ENCODE data around the gene EEF1AKMT4.

The EEF1AKMT4 gene

DNA sequence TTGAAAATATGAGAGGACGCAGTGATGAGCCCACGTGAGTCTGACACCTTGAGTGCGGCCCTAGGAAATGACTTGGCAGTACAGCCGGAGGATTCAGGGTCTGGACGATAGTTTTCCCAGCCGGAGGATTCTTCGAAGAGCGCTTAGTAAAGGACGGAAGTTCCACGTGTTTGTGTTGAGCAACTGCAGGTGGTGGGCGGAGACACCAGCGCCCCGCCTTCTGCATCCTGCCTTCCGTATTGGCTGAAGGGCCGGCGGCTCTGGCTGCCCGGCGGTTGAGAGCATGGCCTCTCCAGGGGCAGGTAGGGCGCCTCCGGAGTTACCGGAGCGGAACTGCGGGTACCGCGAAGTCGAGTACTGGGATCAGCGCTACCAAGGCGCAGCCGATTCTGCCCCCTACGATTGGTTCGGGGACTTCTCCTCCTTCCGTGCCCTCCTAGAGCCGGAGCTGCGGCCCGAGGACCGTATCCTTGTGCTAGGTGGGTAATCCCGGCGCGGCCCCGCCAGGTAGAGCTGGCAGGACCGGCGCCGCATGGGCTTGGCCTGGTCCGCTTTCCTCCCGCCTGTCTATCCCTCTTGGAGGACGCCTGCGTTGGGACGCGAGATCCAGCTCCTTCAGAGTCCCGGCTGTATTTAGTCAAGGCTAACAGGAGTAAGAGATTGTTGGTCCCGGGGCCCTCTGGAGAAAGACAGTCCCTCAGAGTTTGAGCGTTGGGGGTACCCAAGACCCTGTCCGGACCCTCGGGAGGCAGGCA lies at the start of gene EEF1AKMT4:
EEF1AKMT4 (plus strand) TSS at position 261 of the 755 bp plus-strand sequence; CDS start at position 284, 23 bp downstream.
- DNase-seq: peak; percentile 95

DNA sequence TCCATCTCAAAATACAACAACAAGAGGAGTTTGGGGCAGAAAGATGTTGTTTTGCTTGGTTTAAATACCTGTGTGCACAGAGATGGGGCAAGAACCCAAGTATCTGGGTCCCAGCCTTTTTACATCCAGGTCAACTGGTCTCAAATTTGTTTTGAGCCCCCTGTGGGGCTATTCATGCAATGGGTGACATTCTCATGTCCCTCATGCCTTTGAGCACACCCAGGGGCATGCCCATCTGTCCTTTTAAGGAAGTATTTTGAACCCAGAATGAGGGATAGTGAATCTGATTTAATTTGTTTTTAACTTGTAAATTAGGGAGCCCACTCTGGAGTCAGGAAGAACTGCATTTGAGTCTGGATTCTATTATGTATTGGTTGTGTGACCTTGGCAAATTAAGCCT lies 48.6 kb upstream of the EEF1AKMT4 start:
- DNase-seq: no peak

DNA sequence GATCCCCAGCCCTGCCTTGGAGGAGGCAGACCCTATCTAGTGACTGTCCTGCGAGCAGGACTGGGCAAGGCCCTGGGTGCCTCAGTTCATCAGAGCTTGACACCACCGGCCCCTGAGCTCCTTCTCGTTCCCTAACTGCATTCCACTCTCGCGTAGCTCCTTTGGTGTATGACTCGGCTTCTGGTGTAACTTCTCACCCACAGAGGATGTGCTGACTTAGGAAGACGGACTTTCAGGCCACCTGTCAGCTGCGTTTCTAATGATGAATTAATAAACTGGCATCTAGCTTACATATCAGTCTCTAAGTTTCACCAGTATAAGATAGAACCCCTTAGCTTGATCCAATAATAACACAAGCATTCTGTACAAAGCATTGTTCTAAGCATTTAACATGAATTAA lies 45.9 kb upstream of the EEF1AKMT4 start:
- DNase-seq: no peak

DNA sequence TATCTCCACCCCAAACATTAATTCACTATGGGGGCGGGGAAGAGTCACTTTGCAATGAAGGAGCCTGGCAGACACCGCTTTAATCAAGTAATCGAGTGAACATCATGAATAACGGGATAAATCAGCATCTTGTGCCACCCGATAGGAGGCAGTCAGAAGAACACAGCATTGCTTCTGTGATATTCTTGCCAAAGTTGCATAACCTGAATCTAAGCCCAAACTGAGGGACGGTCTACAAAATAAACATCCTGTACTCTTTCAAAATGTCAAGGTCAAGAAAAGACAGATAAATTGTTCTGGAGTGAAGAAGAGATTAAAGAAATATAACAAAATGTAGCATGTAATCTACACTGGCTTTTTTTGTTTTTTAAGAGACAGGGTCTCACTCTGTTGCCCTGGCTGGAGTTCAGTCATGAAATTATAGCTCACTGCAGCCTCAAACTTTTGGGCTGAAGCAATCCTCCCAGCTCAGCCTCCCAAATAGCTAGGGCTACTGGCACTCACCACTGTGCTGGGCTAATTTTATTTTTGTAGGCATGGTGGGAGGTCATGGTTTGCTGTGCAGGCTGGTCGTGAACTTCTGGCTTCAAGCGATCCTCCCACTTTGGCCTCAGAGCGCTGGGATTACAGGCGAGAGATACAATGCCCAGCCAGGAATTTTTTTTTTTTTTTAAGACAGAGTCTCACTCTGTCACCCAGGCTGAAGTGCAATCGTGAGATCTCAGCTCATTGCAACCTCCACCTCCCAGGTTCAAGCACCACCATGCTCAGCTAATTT lies 40.1 kb upstream of the EEF1AKMT4 start:
- no peak for DNase-seq

DNA sequence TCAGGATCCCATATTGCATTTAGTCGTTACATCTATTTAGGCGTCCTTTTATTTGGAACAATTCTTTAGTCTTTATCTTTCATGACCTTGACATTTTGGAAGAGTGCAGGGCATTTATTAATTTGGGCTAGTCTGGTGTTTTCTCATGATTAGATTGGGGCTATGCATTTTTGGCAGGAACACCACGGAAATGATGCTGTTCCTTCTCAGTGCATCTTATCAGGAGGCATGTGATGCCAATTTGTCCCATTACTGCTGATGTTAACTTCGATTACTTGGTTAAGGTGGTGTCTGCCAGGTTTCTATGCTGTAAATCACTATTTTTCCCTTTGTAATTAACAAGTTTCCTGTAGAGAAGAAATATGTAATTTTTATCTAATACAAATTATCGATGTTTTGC lies 38.2 kb upstream of the EEF1AKMT4 start:
- DNase-seq: no peak

DNA sequence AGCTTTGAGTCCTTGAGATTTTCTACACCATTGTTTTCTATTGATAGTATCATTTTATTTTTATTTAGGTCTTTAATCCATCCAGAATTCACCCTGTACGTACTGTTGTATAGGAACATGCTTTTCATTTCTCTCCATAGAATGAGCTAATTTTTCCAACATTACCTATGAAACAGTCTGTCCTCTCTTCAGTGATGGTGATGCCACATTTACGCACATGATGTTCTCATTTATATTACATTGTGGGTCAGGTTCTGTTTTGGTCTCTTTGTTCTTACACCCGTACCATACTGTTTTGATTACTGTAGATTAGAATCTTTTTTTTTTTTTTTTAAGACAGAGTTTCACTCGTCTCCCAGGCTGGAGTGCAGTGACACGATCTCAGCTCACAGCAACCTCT lies 37.8 kb upstream of the EEF1AKMT4 start:
- no peak for DNase-seq

DNA sequence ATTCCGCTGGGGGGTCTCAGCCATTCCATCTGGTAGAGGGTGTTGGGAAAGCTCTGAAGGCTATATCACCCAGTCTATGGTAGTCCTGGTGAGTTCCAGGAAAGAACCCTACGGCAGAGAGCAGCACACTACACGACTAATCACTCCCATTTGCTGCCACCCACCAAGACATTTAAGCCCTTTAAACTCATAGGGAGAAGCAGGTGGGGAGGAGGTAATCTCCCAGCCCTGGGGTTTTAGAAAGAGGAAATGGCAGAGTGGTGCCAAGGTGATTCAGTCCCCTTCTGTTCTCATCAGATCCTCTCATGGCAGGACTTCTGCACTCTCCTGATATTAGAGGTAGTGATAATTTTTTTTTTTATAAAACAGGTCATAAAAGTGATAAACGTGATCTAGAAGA lies 30.7 kb upstream of the EEF1AKMT4 start:
- DNase-seq: no peak

DNA sequence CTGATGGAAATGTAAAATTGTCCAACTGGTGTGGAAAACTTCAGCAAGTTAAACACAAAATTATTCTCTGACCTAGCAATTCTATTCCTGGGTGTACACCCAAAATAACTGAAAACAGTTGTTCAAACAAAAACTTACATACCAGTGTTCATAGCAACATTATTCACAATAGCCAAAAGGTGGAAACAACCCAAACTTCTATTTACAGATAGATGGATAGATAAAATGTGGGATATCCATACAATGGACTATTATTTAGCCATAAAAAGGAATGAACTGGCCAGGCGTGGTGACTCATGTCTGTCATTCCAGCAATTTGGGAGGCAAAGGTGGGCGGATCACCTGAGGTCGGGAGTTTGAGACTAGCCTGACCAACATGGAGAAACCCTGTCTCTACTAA lies 27.0 kb upstream of the EEF1AKMT4 start:
- no peak for DNase-seq

DNA sequence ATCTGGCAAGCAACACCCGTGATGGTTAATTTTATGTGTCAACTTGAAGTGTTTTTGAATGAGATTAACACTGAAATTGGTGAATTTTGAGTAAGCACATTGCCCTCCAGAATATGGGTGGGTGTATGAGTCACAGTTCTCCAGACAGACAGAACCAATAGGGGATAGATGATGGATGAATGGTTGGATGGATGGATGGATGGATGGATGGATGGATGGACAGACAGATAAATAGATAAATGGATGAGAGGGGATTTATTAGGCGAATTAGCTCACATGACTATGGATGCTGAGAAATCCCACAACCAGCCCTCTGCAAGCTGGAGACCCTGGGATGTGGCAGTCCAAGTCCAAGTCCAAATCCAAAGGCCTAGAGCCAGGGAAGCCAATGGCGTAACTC lies 25.5 kb upstream of the EEF1AKMT4 start:
- no peak for DNase-seq

DNA sequence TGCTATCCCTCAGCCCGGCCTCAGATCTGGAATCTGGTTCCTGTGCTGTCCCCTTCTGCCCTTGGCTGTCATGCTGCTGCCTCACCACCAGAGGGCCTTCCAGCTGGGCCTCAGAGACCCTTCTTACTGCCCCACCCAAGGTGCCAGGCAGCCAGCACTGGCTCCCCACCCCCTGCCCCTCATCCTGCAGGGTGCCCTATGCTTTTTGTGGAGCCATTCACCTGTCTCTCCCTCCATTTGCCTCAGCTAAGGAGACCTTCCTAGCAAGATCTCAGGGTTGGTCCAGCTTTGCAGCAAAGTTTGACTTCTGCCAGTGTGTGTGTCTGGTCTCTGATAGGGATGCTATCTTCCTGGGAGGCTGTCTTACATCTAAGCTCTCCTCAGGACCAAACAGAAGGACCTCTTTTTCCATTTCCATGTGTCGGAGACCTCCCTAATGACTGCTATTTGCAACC lies 22.0 kb upstream of the EEF1AKMT4 start:
- DNase-seq: peak; percentile 81

DNA sequence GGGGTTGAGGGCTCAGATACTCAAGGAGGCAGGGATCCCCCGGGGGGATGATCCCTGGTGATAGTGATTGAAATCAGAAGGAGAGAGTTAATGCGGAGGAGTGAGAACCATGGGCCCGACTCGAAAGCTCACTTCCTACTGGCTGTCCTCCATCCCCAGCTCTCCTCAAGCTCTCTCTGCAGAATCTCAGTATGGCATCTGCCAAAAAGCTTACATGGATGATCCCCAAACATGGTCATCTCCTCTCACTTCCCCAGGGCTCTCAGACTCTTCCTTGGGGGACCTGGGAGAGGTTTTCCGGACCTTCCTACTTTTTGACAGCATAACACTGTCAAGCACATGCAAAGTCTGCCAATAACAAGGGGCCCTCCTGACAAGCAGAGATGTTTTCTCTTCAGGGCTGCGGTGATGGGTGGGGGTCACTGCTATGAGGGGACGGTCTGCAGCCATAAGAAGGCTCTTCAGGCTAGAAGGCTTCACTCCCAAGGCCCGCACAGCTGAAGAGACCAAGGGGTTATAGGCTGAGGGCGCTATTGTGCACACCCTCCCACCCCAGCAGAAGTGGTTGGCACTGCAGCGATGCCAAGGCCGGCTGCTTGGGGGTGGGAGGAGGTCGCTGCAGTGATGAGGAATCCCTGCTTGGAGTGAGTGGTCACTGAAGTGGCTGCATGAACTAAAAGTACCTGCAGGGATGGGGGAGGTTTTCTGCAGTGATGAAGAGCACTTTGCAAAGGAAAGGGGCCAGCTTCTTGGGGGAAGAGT lies 20.9 kb upstream of the EEF1AKMT4 start:
- DNase-seq: no peak

DNA sequence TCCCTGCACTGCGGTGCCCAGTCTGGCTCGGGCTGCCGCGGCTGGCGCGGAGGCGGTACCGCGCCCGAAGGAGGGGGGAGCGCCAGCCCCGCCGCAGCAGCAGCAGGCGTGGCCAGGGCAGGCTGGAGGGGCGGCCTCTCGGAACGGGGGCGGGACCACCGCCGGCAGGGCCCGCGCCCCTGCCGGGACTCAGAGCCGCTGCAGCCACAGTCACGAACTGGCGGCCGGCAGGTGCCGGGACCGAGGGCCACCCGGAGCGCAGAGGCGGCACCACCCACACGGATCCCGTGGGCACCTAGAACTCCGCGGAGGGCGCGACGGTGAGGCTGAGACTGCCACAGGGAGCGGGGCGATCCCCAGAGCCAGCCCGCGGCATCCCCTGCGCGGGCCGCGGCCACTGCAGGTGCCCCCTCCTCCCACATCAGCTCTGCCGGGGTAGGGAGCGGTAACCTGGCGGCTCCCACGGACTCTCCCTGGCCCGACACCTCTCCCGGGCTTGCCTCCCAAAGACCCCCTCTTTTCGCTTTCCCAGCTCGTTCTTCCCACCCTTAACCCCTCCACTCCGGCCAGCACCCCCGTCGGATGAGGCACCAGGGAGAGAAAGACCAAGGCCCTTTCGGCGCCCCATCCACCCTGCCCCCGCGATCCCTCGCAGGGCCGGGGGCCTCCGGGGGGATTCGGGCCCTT lies 19.9 kb upstream of the EEF1AKMT4 start, which contains the start of gene VWA5B2:
VWA5B2 (plus strand) TSS at position 192 of the 687 bp plus-strand sequence. CDS start 944 bp downstream, outside the sequence.
- DNase-seq: peak; percentile 87

DNA sequence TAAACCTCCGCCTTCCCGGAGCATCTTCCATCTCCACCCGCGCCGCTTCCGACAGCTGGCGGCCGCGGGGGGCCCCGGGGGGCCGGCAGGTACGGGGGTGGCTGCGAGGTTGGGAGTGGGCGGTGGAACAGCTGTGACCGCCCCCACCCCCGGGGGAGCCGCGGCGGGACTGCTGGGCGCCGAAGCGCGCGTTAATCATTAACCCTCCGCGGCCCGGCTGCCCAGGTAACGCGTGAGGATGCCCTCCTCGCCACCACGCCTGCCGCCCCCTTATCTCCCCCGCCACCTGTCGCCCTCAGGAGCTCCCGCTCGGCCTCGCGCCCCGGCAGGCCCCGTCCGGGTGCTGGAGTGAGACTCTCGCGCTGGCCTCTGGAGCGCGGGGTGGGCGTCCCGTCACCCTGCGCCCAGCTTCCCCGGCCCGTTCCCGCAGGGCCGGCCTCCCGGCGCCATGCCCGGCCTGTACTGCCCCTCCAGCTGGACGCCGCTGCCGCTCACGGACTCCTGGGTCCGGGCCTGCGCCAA lies 19.3 kb upstream of the EEF1AKMT4 start:
- DNase-seq: no peak

DNA sequence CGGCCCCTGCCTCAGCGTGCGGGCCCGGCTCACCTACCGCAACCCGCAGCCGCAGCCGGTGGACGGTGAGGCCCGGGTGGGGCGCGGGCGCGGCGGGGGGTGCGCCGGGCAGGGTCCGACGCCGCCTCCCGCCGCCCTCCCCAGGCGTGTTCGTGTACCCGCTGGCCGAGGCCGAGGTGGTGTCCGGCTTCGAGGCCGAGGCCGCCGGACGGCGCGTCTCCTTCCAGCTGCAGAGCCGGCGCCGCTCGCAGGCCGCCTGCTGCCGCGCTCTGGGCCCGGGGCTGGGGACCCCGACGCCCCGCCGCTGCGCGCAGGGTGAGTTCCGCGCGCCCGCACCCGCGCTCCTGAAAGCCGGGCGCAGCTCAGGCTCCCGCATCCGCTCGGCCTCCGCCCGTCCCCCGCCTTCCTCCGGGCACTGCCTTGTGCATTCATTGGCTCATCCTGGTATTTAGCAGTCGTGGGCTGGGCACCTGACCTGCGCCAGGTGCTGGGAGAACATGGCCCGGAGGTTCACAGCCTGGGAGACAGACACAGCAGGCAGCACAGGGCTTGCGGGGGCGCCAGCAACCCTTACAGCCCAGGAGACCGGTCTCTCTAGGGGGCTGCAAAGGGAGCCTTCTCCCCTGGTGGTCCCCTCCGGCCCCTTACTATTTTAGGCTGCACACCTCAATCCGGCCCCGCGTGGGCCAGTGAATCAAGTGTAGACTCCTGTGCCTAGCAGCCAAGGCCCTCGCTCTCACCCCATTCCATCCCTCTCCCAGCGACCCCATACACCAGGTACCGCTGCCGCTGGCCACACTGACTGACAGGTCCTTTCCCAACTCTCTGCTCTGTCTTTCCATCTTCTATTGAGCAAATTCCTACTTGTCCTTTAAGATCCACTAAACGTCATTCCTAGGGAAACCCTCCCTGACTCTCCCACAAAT lies 18.6 kb upstream of the EEF1AKMT4 start:
- DNase-seq: no peak

DNA sequence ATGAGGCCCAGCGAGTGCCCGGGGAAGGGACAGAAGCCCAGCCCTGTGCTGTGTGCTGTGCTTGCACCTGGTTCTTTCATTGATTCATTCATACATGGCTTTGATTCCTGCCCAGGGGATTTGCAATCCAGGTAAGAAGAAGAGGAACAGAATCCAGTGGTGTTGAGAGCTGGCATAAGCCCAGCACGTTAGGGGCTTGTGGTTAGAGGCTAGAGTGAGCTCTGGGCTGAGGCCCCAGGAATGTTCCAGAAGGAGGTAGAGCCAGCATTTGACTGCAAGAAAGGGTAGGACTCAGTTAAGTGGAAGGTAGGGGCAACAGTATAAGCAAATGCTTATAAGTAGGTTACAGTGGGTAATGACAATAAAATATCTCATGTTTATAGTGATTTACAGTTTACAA lies 17.8 kb upstream of the EEF1AKMT4 start:
- no peak for DNase-seq

DNA sequence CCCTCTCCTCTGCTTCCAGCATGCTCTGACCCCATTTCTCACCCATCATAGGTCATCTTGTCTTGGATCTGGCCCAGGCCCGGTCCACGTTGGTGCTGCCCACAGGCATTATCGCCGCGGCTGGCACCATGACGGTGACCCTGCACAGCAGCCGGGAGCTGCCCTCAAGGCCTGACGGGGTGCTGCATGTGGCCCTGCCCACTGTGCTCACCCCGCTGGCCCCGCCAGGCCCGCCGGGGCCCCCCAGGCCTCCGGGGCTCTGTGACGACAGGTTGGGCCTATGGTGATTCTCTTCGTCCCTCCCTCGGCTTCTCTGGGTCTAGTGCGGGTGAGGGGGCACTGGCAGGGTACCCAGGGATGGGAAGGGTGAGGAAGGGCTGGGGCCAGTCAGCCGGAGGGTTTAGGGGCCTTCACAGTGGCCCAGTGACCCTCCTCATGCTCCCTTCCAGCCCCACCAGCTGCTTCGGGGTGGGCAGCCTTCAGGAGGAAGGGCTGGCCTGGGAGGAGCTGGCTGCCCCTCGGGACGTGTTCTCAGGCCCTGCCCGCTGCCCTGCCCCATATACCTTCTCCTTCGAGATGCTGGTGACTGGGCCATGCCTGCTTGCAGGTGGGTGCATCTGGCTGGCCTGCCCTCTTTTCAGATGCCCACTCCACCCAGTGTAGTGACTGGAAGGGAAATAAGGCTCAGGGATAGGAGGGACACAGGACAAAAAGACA lies 16.2 kb upstream of the EEF1AKMT4 start:
- no peak for DNase-seq

DNA sequence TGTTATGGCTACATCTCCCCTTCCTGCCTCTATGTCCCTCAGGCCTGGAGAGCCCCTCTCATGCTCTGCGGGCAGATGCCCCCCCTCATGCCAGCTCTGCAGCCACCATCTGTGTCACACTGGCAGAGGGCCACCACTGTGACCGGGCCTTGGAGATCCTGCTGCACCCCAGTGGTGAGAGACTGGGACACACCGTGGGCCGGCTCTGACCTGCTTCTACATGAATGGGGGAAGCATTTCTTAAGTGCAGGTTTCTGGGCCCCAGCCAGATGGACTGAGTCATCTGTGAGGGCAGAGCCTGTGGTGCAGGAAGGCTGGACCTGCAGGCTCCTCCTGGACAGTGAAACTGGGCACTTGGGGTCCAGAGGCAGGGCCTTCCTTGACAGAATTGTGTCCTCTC lies 15.2 kb upstream of the EEF1AKMT4 start:
- DNase-seq: no peak

DNA sequence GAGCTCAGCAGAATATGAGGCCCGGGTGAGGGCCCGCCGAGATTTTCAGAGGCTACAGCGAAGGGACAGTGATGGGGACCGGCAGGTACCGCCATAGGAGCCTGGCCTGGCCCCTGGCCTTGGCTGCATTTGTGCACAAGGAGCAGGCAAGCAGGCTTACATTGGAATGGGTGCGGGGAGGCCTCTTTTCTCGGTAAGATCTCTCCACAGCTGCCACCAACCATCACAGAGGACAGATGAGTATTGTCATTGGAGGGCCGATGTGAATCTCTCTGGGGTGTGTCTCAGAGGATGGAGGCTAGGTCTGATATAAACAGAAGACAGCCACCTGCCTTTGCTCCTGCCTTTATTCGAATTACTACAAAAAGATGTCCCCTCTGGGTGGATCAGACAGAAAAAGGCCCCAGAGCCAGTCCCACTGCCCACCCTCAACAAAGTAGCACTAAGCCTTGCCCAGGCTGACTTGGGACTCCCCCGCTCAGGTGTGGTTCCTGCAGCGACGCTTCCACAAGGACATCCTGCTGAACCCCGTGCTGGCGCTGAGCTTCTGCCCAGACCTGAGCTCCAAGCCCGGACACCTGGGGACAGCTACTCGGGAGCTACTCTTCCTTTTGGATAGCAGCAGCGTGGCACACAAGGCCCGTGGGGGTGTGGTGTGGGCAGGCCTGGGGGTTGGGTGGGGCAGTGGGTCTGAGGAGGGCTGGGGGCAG lies 14.6 kb upstream of the EEF1AKMT4 start:
- no peak for DNase-seq

DNA sequence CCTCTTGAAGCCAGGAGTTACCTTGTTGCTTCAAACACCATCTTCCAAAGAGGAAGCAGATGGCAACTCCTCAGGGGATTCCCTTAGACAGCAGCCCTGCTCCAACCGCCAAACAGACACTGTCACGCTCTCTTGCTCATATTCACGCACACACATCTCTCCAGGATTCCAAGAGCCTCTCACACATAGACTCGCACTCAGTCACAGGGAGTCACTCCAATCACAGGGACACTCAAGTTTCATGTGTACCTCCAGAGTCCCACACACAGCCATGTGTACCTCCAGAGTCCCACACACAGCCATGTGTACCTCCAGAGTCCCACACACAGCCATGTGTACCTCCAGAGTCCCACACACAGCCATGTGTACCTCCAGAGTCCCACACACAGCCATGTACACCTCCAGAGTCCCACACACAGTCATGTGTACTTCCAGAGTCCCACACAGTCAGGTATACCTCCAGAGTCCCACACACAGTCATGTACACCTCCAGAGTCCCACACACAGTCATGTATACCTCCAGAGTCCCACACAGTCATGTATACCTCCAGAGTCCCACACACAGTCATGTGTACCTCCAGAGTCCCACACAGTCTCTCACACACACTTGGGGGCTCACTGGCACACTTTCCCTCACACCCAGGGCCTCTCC lies 14.0 kb upstream of the EEF1AKMT4 start:
- no peak for DNase-seq
